K562 (cell line): ENCODE data around the gene MMS19. TPM values are rescaled to one million over a fixed set of nuclear protein-coding genes. Genes with fewer than 3 reads are reported as not detected.

Experiments
- ATAC-seq: fragments of 200-7000 bp; cut with Tn5 transposase; 3 replicates; pipeline ENCODE4 v1.9.1; 2020; ENCODE audit warnings: moderate library complexity
- BruUV-seq: library from RNA; stranded (reverse); fragments of 400-500 nt; replicated peaks from 2 replicates; lab custom pipeline; 2021; lab: Mats Ljungman, UMichigan
- CTCF ChIA-PET: fragments of 300-600 bp; formaldehyde crosslinking; extraction: SDS; loops from one replicate; lab custom pipeline; 2021; ENCODE audit warnings: low intra/inter-chr PET ratio; lab: Yijun Ruan, JAX
- POLR2A ChIA-PET: fragments of 300-600, 350-650 bp; sonication (Branson Sonifier 250); formaldehyde crosslinking; extraction: SDS; loops from one replicate; lab custom pipeline; 2021; ENCODE audit warnings: antibody characterized with exemption, inconsistent platforms; lab: Yijun Ruan, JAX
- DNase-seq, 4 experiments: peaks; one replicate each; pipeline versions ENCODE4 v3.0.0 to v3.0.0-alpha.2; 2011 to 2018; ENCODE audit warnings: low spot score in 3 of 4, mixed read lengths in 3 of 4; ENCODE audit errors: extremely low read depth in 1 of 4
- FAIRE-seq: peaks from 2 replicates; lab custom pipeline; 2011; peaks lifted over from hg19 to GRCh38; lab: Jason Lieb, UNC
- H2AFZ ChIP-seq: 2 replicates; pipeline ENCODE4 v1.6.0; 2011; ENCODE audit warnings: low read depth, low read length, control low read depth, inconsistent platforms
- H3K27ac ChIP-seq: fragments of 200-600 bp; 3 replicates; pipeline ENCODE4 v1.8.0; 2011; ENCODE audit warnings: low read depth, mild to moderate bottlenecking, control low read depth, inconsistent platforms, low read length, moderate library complexity, mixed read lengths; ENCODE audit errors: extremely low read depth
- H3K27me3 ChIP-seq, 2 experiments: fragments of 300-600 bp in 1 of 2; 2 replicates in 1 of 2; 3 replicates in 1 of 2; pipeline versions ENCODE4 v1.6.0 to v1.8.0; 2011; ENCODE audit warnings: inconsistent platforms in 2 of 2, low read length in 2 of 2, mild to moderate bottlenecking in 1 of 2, mixed read lengths in 1 of 2, moderate library complexity in 1 of 2; ENCODE audit not compliant: control insufficient read depth in 2 of 2, insufficient read depth in 2 of 2
- H3K36me3 ChIP-seq: fragments of 300-600 bp; 3 replicates; pipeline ENCODE4 v1.8.0; 2011; ENCODE audit warnings: mild to moderate bottlenecking, low read length, inconsistent platforms; ENCODE audit not compliant: control insufficient read depth, insufficient read depth
- H3K4me1 ChIP-seq, 2 experiments: fragments of 200-600 bp in 1 of 2; replicated peaks in 1 of 2; 2 replicates in 1 of 2; 3 replicates in 1 of 2; pipeline versions ENCODE4 v1.5.1 to v1.8.0; 2011; ENCODE audit warnings: inconsistent platforms in 2 of 2, low read length in 2 of 2, mild to moderate bottlenecking in 1 of 2, mixed read lengths in 1 of 2, moderate library complexity in 1 of 2; ENCODE audit not compliant: control insufficient read depth in 2 of 2, insufficient read depth in 2 of 2
- H3K4me2 ChIP-seq: 2 replicates; pipeline ENCODE4 v1.6.1; 2011; ENCODE audit warnings: low read length, control low read depth, inconsistent platforms, mixed read lengths; ENCODE audit not compliant: insufficient read depth
- H3K4me3 ChIP-seq: fragments of 200-600 bp; sonication (generic), shearing (Covaris generic); 2 replicates; pipeline ENCODE4 v1.5.1; 2016; ENCODE audit warnings: control low read depth, inconsistent platforms
- H3K79me2 ChIP-seq: fragments of 200-600 bp; 3 replicates; pipeline ENCODE4 v1.8.0; 2011; ENCODE audit warnings: low read length, inconsistent platforms; ENCODE audit not compliant: control insufficient read depth, insufficient read depth
- H3K9ac ChIP-seq, 2 experiments: 2 replicates each; pipeline versions ENCODE4 v1.6.0 to v1.6.1; 2011; ENCODE audit warnings: low read depth in 2 of 2, low read length in 2 of 2, control low read depth in 1 of 2, inconsistent platforms in 1 of 2, mild to moderate bottlenecking in 1 of 2, mixed read lengths in 1 of 2; ENCODE audit not compliant: insufficient read depth in 1 of 2
- H3K9me1 ChIP-seq: one replicate; pipeline ENCODE4 v1.6.0; 2011; ENCODE audit warnings: inconsistent platforms, mild to moderate bottlenecking, low read length, moderate library complexity; ENCODE audit not compliant: control insufficient read depth, insufficient read depth
- H3K9me3 ChIP-seq: replicated peaks from 2 replicates; pipeline ENCODE4 v1.5.1; 2011; ENCODE audit warnings: low read depth, low read length, inconsistent platforms; ENCODE audit not compliant: control insufficient read depth, insufficient read depth
- H4K20me1 ChIP-seq: replicated peaks from 2 replicates; pipeline ENCODE4 v1.6.1; 2011; ENCODE audit warnings: low read length, inconsistent platforms, mixed read lengths; ENCODE audit not compliant: control insufficient read depth, insufficient read depth
- EP300 ChIP-seq: IDR thresholded peaks from 2 replicates; pipeline ENCODE4 v1.6.1; 2012; ENCODE audit warnings: low read length, improper control_type of control experiment
- FOSL1 ChIP-seq: fragments of 200-800 bp; sonication (Bioruptor generic); conservative IDR thresholded peaks from 2 replicates; pipeline ENCODE4 v1.6.1; 2016; ENCODE audit warnings: missing genetic modification characterization, missing compliant biosample characterization
- MED1 ChIP-seq: sonication (generic); formaldehyde crosslinking; IDR thresholded peaks from 2 replicates; pipeline ENCODE4 v1.8.1; 2023; ENCODE audit warnings: missing genetic modification reagents, borderline replicate concordance
- NR2C1 ChIP-seq, 2 experiments: fragments of 450-650 bp; IDR thresholded peaks; 2 replicates each; pipeline ENCODE4 v1.6.1; 2017; ENCODE audit warnings: mild to moderate bottlenecking in 2 of 2, antibody characterized with exemption in 1 of 2, inconsistent platforms in 1 of 2, missing compliant biosample characterization in 1 of 2, missing genetic modification characterization in 1 of 2
- PTTG1 ChIP-seq: fragments of 450-650 bp; IDR thresholded peaks from 2 replicates; pipeline ENCODE4 v1.6.1; 2016; ENCODE audit warnings: low read depth, mild to moderate bottlenecking, missing genetic modification characterization, missing compliant biosample characterization
- RREB1 ChIP-seq: fragments of 250-450 bp; sonication (Bioruptor Pico); IDR thresholded peaks from 2 replicates; pipeline ENCODE4 v1.4.0; 2020
- ZNF778 ChIP-seq: fragments of 450-650 bp; formaldehyde crosslinking; IDR thresholded peaks from 2 replicates; pipeline ENCODE4 v1.4.0; 2020; ENCODE audit warnings: mild to moderate bottlenecking, moderate library complexity
- WGBS: fragments of 100-300 bp; shearing (Covaris generic); methylation state at CpG from one replicate; pipeline ENCODE4 v1.1.6; 2016; ENCODE audit warnings: low coverage, mixed read lengths; ENCODE audit not compliant: insufficient coverage; ENCODE audit errors: missing lambda C conversion rate; 5-methylcytosine and 5-hydroxymethylcytosine counted together
- in situ Hi-C: fragments of 300-500 bp; cut with MboI; formaldehyde crosslinking; loops from 4 replicates; pipeline ENCODE4 v1.15.0; 2018; ENCODE audit warnings: inconsistent platforms, mixed read lengths
- intact Hi-C: fragments of 100-400 bp; cut with micrococcal nuclease; formaldehyde crosslinking; loops from 2 replicates; pipeline ENCODE4 v1.14.2; 2022
- polyA plus RNA-seq, 8 experiments: library from polyadenylated mRNA; depleted of rRNA in 4 of 8; stranded (reverse) in 5 of 8; unstranded in 3 of 8; fragments of >200 nt; fragmentation: Nextera tagmentation in 2 of 8; fragmentation: Illumina TruSeq in 1 of 8; extraction: Ambion mirVana in 2 of 8; extraction: Trizol in 1 of 8; gene quantifications; 2 replicates each; pipeline versions ENCODE4 v1.2.1 to v1.2.3, GENCODE V29; 2011 to 2014; ENCODE audit warnings: inconsistent platforms in 1 of 8, missing spikeins in 1 of 8
- total RNA-seq, 7 experiments: library from RNA; depleted of rRNA in 6 of 7; stranded (reverse); fragments of >200 nt in 6 of 7; fragmentation: Illumina TruSeq in 2 of 7; extraction: Trizol in 2 of 7; gene quantifications; 2 replicates each; pipeline versions ENCODE4 v1.2.1 to v1.2.3, GENCODE V29; 2011 to 2021; ENCODE audit warnings: low replicate concordance in 1 of 7
- TF ChIP-seq, protein P1 (sequence below): sonication (generic); formaldehyde crosslinking; IDR thresholded peaks from 2 replicates; pipeline ENCODE4 v1.9.0; 2022; ENCODE audit warnings: mild to moderate bottlenecking, missing genetic modification reagents
- TF ChIP-seq, protein P2 (sequence below): sonication (generic); formaldehyde crosslinking; IDR thresholded peaks from 2 replicates; pipeline ENCODE4 v1.8.0; 2023; ENCODE audit warnings: mild to moderate bottlenecking, missing genetic modification reagents

Gene MMS19
- total and polyA plus RNA-seq, 9 of the 15 experiments (the other 6 are each of a cell fraction or from before 2014, with no cell fraction given) = 40.1 to 110 (median 62.9) TPM

- TF ChIP-seq RREB1 = no peak
- TF ChIP-seq, all 486 proteins: peak for 0
Measured at GRCh38 chr10:97538411-97538810, 40.2 kb upstream of the MMS19 start (continued).

DNA sequence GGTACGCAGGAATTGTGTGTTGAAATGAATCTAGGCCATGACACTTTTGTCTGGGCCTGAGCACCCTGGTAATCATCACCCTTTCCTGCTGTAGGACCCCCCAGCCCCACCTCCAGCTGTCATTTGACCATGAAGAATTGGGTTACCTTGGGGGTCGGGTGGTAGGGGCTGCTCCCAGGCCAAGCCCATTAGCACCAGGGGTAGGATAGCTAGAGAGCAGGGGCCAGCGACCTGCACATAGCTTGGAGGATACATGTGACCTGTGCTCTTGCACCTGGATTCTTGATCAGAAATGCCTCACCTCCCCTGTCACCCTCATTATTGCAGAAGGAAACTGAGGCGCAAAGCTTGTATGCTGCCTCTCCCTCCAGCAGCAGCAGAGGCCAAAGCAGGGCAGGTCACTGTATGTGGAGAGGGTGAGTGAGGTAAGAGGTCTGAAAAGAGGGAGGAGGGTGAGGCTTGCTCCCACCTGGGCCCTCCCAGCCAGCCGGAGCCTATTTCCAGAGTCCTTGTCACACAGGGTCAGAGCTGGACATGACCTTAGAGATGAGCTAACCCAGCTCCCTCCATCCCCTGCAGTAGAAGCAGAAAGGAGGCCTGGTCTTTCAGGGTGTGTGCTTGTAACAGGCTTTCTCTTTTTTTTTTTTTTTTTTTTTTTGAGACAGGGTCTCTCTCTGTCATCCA lies 39.1 kb upstream of the MMS19 start:
- intact Hi-C loops = no loop called here
- CTCF ChIA-PET = interaction anchor here (0.6 kb wide), 1 partner anchor 1636 kb away, joined by 4 read pairs; no protein-coding TSS in a partner anchor
- TF ChIP-seq, protein P1, sequence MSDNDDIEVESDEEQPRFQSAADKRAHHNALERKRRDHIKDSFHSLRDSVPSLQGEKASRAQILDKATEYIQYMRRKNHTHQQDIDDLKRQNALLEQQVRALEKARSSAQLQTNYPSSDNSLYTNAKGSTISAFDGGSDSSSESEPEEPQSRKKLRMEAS (CRISPR knock-in tag) = no peak
- no peak for TF ChIP-seq NR2C1 (IDR thresholded peaks at IDR 0.05)
- no peak for TF ChIP-seq NR2C1 (tag; IDR thresholded peaks at IDR 0.05)
- no peak for TF ChIP-seq ZNF778
- TF ChIP-seq MED1 = no peak
- no peak for TF ChIP-seq PTTG1
- no peak for TF ChIP-seq FOSL1
- TF ChIP-seq, protein P2, sequence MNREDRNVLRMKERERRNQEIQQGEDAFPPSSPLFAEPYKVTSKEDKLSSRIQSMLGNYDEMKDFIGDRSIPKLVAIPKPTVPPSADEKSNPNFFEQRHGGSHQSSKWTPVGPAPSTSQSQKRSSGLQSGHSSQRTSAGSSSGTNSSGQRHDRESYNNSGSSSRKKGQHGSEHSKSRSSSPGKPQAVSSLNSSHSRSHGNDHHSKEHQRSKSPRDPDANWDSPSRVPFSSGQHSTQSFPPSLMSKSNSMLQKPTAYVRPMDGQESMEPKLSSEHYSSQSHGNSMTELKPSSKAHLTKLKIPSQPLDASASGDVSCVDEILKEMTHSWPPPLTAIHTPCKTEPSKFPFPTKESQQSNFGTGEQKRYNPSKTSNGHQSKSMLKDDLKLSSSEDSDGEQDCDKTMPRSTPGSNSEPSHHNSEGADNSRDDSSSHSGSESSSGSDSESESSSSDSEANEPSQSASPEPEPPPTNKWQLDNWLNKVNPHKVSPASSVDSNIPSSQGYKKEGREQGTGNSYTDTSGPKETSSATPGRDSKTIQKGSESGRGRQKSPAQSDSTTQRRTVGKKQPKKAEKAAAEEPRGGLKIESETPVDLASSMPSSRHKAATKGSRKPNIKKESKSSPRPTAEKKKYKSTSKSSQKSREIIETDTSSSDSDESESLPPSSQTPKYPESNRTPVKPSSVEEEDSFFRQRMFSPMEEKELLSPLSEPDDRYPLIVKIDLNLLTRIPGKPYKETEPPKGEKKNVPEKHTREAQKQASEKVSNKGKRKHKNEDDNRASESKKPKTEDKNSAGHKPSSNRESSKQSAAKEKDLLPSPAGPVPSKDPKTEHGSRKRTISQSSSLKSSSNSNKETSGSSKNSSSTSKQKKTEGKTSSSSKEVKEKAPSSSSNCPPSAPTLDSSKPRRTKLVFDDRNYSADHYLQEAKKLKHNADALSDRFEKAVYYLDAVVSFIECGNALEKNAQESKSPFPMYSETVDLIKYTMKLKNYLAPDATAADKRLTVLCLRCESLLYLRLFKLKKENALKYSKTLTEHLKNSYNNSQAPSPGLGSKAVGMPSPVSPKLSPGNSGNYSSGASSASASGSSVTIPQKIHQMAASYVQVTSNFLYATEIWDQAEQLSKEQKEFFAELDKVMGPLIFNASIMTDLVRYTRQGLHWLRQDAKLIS = no peak
- TF ChIP-seq EP300 = no peak

More for the DNA sequence above, 39.1 kb upstream of the MMS19 start:
- H3K79me2 ChIP-seq = no peaks in the 10 kb centered on the region
- H4K20me1 ChIP-seq = no peaks in the 10 kb centered on the region
- H3K4me1 ChIP-seq = peaks cover 3 to 8% of the 10 kb centered on the region in 2 experiments; a peak in 4 of 5 replicates
- POLR2A ChIA-PET = no interaction called here
- no peak overlapping the region for H3K4me3 ChIP-seq
- no peak for FAIRE-seq
- no TSS peak for BruUV-seq
- no peak overlapping the region for H2AFZ ChIP-seq
- ATAC-seq = no peak
- 49% methylated on average over 4 of the region's 5 CpGs for WGBS
- no peaks in the 10 kb centered on the region for H3K9me3 ChIP-seq
- H3K36me3 ChIP-seq = no peaks in the 10 kb centered on the region
- in situ Hi-C loops = no loop called here
- no peaks in the 10 kb centered on the region for H3K9me1 ChIP-seq
- H3K27me3 ChIP-seq = no peaks in the 10 kb centered on the region
- no peak for DNase-seq
- H3K4me2 ChIP-seq = no peak overlapping the region
- no peak overlapping the region for H3K27ac ChIP-seq
- no peak overlapping the region for H3K9ac ChIP-seq
